M059J (cell line): ENCODE data around the gene MBNL2. TPM values are rescaled to one million over a fixed set of nuclear protein-coding genes. Genes with fewer than 3 reads are reported as not detected.
A peak's percentile ranks its signal among the peaks of the same experiment; 100 is the strongest.

Experiments used
- DNase-seq: peaks from one replicate; pipeline ENCODE4 v3.0.0-alpha.2; 2012; ENCODE audit warnings: low read depth
- total RNA-seq: library from RNA; depleted of rRNA; stranded (reverse); fragments of >200 nt; shearing (Covaris generic); gene quantifications from 2 replicates; pipeline ENCODE4 v1.2.3, GENCODE V29; 2014

Gene MBNL2
- total RNA-seq, 1 experiment from 2014 or later, result 72.8 TPM

DNA sequence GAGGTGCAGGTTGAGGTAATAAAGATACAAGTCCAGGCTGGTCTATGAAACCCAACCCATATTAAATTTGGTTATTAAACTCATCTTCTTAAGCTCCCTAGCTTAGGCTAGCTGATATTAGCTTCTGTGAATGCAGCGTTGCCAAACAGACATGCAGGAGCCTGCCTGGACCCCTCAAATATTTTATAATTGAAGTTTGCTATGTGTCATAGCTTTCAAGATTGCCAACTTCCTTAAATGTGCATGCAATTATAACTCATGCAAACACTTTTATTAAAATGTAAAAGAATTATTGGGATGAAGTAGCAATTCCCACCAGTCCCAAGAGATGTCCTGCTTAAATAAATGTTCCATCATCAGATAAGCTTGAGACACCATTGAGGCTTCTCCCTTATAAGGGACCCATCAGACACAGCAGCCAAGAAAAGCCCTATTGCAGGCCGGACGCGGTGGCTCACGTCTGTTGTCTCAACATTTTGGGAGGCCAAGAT lies 51.3 kb downstream of the MBNL2 start:
- peak; percentile 30 for DNase-seq

DNA sequence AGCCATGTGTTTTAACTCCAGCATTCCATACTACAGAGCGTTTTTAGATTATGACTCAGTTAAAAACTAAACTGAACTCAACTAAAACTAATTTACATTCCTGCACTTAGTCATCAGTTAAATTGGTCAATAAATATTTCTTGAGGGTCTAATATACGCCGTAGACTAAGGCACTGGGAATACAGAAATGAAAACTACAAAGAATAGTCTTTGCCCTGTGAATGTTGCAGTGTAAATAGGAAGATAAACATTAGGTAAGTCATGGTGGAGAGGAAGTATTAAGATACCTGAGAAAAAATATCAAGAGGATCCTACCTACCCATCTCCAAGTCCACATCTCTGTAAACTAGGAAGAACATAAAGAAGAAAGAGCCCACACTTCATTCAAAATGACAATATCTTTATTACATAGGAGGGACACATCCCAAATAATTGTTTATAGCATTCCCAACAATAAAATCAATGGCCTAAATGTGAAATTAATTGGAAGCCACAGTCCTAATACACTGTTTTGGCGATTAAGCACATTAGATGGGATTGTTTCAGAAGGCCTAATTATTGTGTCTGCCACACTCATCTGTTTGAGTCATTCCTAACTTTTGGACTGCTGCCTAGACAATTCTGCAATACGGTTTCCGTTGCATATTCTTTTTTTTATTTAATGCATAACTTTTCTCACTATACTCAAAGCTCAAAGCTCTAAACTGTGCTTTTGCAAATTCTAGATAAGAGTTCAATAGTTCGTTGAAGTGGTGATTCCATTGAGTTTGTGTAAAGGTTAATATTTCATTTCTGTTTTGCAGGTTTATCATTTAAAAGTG lies 52.9 kb downstream of the MBNL2 start:
- DNase-seq, result peak; percentile 86

DNA sequence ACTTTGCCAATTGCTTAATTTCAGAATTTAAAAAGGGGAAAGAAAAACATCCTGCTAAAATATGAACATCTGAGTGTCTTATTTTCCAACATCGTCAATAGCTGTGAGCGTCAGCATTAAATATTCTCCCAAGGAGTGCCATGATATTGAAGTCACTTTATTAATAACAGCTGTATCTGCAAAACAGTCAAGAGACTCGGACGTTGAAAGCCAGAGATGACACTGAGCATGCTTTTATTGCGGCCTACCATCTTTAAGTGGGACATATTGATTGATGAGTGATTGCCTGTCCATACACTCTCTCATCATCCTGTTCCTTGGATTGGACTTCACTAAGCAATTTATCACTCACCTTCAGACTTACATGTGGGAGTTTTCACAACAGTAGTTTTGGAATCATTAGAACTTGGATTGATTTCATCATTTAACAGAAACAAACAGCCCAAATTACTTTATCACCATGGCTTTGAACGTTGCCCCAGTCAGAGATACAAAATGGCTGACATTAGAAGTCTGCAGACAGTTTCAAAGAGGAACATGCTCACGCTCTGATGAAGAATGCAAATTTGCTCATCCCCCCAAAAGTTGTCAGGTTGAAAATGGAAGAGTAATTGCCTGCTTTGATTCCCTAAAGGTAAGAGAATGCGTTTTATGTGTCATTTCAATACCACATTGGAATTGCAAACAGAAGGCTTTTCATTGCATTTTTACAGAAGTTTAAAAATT lies 53.8 kb downstream of the MBNL2 start:
- DNase-seq, result no peak

DNA sequence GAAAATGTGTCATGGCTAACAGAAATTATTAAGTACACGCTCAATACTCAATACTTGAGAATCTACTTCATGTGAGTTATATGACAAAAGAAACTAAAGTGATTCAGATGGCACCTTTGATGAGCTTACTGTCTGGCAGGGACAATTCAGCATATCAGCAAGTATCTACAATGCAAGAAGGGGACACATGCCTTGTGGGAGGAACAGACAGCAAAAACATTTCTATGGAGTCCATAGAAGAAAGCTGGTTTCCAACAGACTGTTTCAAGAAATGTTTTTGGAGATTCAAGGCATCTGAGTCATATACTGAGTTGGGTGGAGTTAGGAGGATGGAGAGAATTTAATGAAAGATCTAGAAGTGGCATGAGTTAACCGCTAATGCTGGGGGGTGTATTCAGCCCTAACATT lies 54.7 kb downstream of the MBNL2 start:
- peak; percentile 60 for DNase-seq

DNA sequence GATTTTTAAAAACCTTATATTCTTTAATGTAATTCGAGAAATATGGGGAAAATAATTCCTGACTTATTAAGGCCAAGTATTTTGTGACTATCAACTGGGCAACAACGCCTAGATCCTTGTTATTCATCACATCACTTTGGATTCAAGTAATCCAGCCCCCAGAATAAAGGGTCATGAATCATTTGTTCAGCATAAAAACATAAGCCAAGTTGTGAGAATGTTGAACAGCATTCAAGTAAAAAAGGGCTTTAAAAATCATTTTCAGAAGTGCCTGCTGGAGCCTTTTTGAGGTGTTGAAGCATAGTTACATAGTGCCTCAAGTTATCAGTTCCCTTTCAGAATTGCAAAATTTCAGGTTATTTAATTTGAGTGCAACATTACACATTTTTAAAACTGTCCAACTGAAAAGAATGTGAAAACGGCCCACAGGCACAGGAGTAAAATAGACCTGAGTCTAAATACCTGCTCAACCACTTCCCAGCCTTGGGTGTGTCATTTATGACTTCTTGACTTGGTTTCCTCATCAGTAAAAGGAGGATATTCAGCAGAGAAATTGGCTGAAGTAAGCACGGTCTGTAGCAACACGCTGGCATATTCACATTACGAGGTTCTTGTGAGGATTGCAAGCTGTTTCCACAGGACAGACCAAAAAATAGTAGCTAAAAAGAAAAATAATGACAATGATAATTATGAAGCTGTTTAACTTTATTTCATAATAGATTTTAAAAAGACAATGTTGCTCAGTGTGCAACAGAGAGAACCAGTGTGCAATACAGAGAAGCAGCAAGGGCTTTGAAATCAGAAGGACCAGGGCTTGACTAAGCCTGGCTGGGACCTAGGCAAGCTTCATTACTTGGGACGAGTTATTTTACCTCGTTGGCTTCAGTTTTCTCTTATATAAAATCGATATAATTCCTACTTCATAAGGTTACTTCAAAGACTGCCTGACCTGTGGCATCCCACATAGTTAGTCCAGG lies 56.6 kb downstream of the MBNL2 start:
- no peak for DNase-seq

DNA sequence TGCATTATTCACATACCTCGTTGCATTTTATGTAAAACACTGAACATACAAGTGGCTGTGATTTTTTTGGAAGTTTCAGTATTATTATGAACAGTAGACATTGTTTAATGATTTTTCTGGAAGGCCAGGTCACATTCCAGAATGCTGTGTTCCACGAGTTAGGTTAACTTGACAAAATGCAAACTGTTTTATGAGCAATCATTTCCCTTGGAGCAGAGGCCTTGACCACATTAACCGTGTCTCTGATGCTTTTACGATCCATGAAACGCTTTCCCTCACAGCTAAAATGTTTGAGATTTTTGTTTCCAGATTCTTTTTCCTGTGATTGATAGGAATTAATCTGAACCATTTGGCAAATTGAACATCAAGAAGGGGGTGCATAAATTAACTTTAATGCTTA lies 57.8 kb downstream of the MBNL2 start:
- DNase-seq, result peak; percentile 87

DNA sequence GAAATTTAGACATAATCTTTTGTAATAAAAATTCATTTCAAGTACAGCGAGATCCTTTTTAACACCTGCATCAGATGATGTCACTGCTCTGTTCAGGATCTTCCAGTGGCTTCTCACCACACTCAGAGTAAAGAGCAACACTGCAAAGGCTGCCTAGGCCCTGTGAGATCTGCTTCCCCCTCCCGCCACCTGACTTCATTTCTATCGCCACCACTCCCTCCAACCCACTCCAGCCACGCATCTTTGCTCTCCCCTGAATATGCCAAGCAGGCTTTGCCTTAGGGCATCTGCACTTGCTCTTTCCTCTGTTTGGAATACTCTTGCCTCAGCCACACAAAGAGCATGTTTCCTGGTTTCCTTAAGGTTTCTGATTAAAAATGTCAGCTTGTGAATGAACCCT lies 58.3 kb downstream of the MBNL2 start:
- peak; percentile 78 for DNase-seq

DNA sequence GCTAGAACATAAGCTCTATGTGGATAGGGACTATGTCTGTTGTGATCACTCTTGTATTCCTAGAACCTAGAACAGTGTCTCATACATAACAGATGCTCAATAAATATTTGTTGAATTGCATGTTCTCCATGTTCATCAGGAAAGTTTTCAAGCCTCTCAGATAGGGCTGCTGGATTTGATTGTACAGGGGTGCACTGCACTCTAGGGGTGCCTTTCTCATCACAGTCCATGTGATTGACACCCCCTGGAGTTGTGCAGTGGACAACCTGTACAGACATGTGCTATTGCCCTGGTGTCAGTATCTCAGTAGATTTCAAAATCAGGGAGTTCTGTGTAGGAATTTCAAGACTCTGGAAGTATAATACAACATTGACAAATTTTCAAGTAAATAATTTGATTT lies 58.9 kb downstream of the MBNL2 start:
- no peak for DNase-seq

DNA sequence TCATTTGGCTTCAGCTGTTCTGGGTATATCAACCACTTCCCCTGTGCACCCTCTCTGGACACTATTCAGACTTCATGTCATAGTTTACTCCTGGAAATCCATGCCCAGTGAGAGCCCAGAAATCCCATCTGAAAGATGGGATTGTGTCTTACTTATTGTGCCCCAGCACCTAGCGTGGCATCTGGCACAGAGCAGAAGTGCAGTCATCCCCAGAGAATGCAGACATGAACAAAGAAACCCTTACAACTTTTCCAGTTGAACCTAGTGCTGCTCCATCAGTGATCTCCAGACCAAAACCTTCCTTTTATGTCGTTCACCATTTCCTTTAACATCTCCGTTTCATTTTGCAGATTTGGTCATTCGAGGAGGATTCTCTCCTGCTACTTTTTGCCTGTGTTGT lies 60.6 kb downstream of the MBNL2 start:
- peak; percentile 56 for DNase-seq

DNA sequence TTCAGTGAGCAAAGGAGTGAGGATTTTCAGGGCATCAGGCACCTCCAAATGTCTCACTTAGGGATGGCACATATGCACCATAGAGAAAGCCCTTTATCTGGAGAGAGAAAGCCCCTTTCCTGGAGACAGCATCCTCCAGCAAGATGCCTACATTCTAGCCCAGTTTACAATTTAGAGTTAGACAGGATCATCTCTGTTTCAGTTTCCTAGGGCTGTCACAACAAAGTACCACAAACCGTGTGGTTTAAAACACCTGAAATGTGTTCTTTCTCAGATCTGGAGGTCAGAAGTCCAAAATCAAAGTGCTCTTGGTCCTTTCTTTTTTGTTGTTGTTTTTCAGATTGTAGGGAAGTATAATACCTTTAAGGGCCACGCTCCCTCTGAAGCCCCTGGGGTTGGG lies 61.8 kb downstream of the MBNL2 start:
- no peak for DNase-seq

DNA sequence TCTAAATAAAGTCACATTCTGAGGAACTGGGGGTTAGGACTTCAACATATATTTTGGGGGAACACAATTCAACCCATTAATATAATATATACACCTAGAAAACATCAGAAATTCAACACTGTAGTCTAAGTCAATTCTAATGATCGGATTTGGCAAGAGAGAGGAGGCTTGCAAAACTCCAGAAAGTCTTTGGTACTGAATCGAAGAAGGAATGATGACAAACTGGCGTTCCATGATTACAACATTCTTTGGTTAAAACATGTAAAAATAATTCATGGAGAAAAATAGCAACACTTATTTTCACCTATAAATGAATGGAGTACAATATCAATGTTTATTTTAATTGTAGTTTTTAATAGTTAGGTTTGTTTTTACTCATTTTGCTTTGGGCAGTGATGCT lies 62.4 kb downstream of the MBNL2 start:
- no peak for DNase-seq

DNA sequence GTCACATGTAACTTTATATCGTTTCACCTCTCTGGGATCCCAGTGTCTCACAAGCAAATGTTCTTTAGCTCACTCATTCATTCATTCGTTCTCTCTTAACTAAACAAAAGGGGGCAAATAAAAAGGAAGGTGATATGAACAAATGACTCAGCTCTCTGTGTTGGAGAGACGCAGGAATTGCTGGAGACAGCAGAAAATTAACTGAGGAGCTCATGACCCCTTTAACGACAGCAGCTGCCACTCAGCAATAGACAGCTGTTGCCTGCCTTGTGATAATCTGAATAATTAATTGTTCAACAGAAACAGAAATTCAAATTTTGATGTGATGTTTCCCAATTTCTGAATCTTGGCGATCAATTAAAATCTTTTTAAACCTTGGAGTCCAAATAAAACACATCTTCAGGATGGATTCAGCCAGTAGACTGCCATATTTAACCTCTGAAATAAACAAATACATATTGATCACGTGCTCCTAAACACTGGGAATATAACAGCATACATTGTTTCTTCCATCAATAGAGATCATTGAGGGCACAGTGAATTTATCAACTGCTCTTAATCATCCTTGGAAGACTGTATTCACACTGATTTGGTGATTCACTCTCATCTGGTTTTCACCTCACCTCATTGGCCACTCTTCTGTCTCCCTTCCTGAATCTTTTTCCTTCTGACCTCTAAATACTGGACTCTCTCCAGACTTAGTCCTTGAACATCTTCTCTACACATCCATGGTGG lies 63.3 kb downstream of the MBNL2 start:
- no peak for DNase-seq

DNA sequence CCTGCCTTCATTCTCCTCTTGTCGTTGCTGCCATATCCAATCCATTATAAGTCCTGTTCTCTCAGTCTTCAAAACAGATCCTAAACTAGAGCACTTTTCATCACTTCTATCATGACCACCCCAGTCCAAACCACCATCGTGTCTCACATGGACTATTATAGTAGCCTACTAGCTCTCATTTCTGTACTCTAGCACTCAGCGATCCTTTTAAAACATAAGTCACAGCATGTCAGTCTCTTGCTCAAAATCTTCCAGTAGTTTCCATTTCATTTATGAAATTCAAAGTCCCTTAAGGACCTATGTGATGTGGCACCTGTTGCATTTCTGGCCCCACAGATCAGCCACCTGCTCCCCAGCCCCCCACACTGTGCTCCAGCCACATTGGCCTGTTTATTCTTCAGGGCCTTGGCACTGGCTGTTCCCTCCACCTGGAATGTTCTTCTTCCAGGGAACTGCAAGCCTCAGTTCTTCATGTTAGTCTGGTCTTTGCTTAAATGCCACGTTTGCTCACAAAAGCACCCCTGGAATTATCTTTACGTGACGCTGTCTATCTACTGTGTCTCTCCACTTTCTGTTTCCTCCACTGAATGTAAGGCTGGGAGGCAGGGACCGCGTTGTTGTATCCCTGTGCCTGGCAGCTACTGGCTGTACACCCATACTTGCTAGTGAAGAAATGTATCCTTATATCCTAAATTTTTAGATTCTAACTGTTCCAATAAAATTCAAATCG lies 64.3 kb downstream of the MBNL2 start:
- no peak for DNase-seq

DNA sequence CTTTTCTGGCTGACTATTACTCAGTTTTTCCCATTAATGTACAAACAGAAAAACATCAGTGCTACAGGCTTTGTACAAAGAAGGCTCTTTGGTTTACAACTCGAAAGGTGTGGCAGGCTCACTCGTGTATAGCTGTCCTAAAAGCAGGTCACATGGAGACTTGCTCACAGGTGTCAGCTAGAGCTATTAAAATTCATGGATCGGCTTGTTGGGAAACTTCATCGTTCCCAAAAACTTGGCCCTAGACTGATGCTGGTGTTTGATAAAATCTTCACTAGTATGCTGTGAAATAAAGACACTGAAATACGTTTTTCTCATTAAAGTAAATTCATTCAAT lies 64.9 kb downstream of the MBNL2 start:
- no peak for DNase-seq

DNA sequence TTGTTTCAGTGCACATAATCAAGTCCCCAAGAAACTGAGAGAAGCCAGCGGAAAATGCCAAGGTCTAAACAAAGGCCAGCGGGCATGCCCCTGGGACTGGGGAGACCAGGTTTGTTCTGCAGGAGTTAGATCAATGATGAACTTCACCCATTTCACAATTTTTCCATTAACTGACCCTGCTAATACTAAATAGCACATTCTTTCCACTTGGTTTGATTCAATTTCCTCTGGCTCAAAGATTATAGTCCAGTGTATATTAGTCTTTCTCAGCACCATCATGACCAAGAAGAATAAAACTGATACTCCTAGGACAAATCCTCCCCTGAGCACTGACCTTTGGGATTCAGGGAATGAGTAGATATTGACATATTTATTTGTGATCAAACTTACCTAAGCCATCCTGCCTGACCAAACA lies 66.4 kb downstream of the MBNL2 start:
- DNase-seq, result no peak

DNA sequence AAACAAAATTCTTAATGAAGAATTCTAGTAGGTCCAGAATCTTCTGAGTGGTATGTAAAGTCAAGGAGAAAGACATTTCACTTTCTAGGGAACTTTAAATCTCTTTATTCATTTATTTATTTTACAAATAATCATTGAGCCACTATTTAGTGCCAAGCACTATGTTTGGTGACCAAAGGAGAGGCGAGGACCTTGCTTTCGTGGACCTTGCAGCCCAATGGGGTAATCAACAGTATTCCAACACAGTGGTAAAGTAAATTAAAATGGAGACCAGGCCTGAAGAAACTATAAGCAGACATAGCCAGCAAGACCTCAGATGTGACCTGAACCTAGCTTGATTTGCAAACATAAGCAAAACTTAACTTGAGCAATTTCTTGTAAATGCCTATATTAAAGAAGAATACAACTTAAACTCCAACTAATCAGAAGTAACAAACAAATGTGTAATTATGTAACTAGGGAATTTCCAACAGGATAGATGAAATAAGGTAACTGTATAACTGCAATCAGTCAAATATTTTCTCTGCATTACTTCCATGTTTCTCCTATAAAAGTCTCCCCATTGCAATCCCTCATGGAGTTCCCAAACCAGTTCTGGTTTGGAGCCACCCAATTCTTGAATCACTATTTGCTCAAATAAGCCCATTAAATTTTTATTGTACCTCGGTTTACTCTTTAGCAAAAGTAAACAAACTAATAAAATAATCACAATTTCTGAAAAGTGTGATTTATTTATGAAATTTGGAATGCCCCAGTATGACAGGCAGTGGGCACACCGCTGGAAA lies 67.6 kb downstream of the MBNL2 start:
- DNase-seq, result no peak

DNA sequence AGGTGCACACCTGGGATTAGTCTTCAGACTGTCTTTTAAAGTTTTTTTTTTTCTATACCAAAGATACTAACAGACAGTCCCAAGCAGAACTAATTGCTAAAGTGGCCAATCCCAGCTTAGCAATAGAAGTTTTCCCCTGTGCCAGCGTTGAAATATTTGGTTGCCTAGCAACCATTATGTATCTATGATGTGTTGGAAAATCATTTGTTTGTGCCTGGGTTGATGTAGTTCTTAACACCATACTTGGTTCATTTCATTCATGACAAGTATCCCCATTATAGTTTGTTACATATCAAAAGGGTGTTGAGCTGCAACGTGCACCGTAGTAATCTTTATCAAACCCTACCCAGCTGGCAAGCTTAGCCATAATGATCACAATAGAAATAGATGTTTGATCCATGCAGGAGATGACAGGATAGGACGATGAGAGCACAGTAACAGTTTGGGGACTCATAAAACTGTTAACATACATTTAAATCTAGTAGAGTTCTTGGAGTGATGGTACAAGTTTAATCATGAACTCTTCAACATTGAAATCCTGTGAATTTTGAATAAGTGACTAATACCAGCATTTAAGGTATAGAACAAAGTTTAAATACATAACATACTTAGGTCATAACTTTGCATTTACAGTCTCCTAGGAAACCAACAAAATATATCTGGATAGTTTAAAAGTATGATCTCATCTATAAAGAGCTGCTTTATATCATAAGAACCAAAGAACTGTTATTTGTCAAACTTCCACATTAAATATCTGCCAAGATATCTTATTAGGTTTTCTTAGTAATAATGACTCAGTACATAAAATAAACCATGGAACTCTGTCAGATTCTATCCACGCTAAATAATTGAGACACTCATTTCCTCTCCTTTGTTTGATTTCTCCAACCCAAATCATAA lies 73.4 kb downstream of the MBNL2 start:
- peak; percentile 84 for DNase-seq

DNA sequence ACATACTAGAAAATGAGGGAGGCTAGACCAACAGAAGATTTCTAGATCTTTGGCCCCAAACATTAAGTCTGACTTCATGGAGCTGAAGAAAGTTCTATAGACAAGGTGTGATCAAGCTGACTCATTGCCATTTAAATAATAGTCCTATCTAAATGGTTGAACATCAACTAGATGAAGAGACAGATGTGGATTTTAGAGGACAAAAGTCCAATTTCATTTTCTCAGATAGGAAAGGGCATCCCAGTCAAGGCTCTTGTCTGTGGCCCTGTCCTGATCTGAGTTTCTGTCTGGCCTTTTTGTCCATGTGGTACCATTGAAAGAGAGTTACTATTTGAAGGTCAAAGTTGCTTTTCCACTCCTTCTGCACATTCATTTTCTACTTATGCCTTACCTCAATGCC lies 74.6 kb downstream of the MBNL2 start:
- DNase-seq, result no peak

DNA sequence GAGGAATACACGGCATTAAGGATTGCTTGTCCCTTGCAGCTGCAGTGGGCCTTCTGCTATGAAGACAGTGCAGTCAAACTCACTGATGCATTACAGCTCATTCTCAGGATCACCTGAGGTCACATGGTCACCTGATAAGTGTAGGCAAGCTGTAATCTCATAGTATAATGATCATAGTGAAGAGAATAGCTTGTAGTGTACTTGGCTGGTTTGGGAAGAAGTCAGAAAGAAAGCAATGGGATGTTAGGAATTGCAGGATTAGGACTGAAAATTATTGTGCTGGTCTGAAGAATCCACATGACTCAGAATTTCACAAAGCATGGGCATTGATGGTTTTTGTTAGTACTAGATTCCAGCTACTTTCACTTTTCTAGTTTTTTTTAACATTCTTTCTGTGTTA lies 76.7 kb downstream of the MBNL2 start:
- DNase-seq, result no peak
